Stimulated activated CD8-positive, alpha-beta memory T cell treated with anti-CD3 and anti-CD28 coated beads, Interleukin-7, amount 100 ng/mL, for 4 hours (primary cell): ENCODE measurements around the gene C1orf50.
A peak's percentile ranks its signal among the peaks of the same experiment; 100 is the strongest.
"Not testable (repeated sequence)": the region's sequence is repeated elsewhere in the genome, so short reads cannot be mapped to it uniquely, and the experiment has no call there.

Experiments used
- DNase-seq, 2 donors: peaks; one replicate each; pipeline ENCODE4 v3.0.0-alpha.2; 2020; ENCODE audit warnings: low read depth in 2 of 2

C1orf50 gene

DNA sequence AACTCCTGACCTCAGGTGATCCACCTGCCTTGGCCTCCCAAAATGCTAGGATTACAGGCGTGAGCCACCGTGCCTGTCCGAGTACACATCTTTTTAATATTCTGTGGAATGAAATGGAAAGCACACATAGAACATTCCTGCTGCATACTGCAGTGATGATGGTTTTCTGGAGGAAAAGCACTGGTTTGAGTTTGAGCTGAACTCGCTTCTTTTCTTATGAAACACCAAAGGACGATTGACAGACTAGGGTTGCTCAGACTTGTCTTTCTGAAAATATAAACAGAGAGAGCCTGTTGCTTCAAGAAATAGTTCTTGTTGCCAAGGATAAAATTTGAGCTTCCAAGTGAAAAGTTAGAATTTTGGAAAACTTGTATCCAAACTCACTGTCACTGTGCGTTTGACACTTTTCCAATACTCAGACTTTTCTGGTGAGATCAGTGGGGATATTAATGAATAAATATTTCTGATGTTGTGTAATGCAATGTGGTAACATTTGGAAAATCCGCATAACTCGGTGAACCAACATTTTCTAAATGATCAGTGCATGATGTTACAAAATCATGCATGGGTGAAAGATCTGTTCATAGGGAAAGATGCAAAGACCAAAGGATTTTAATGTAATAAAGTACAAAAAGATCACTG, 34.9 kb downstream of the C1orf50 start:
- DNase-seq: no peak

- DNase-seq: no peak
These were observed 39.1 kb downstream of the C1orf50 start for GRCh38 chr1:42806171-42806570.

- DNase-seq: no peak
These were observed 39.5 kb downstream of the C1orf50 start for GRCh38 chr1:42806593-42806992.

DNA sequence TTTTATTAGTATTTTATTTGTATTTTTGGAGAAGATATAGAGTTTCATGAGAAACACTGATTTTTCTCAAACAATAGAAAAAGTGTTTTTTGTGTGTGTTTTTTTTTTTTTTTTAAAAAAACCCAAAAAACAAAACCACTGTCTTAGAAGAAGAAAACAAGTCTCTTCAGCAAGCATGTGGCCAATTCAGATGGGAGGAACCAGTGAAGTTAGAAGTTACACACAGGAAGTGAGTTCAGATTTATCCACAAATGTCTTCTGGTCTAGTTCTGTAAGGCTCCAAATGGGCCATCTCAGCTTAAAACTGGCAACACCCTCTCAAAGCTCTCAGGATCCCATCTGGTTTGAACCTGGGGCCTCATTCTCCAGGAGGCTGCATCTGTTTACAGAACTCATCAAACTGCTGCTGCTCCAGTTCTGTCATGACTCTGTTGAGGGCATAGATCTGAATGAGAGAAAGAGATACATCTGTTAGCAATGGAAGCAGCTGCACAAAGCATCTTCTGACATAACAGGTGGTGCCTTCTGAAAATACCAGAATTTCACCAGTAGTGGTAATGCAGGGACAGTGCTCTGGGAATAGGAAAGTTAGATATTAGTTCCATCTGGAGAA, 40.1 kb downstream of the C1orf50 start:
- DNase-seq: no peak

DNA sequence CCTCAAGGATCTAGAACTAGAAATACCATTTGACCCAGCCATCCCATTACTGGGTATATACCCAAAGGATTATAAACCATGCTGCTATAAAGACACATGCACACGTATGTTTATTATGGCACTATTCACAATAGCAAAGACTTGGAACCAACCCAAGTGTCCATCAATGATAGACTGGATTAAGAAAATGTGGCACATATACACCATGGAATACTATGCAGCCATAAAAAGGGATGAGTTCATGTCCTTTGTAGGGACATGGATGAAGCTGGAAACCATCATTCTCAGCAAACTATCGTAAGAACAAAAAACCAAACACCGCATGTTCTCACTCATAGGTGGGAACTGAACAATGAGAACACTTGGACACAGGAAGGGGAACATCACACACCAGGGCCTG, 47.8 kb downstream of the C1orf50 start:
- not testable (repeated sequence) for DNase-seq

DNA sequence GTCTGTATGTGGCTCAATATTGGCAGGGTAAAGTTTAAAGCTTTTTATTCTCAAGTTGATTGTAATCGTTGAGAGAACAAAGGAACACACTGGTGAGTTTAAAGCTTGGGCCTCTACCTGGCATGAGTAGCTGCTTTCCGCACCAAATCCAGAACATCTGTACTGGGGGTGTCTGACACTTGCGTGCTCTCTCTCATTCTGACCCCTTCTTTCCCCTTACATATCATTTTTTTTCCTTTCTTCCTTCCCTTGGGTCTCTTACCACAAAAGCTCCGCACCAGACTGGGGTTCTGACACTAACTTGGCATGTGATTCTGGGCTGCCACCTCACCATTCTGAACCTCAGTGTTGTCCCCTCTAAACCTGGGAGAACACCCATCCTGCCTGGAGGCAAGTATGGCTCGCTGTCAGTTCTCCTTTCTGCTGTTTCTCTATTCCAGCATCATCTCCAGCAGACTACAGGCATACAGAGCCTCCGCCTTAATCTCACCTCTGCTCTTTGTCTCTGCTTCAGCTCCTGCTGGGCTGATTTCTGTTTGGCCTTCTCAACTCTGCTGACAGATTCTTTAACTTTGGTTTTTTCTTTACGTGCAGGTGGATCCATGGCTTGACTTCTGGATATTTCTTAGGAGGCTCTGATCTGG, 49.0 kb downstream of the C1orf50 start:
- DNase-seq: no peak

GRCh38 chr1:42816585-42817439, 49.8 kb downstream of the C1orf50 start, which contains the start of the genes ERMAP and SVBP:
Gene ERMAP (plus strand): TSS chr1:42817122. CDS start chr1:42830449, 13,327 bp downstream.
Gene SVBP (minus strand): TSS chr1:42817397. CDS start chr1:42816544, 853 bp downstream.
- peak; percentile 84 to 92 for DNase-seq

DNA sequence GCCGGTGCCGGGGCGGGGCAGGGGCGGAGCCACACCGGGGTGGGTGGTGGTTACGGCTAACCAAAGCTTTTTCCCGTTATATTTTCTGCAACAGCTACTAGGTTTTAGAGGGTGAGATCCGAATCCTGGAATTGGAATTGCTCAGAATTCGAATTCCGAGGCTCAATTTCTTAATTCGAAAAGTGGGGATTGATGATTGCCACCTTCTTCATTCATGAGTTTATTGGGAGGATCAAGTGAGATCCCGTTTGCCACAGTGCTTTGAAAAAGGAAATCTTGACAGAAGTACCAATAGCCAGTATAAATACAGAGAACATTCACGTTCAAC, 50.4 kb downstream of the C1orf50 start:
- no peak for DNase-seq

GRCh38 chr1:42817976-42818375, 50.9 kb downstream of the C1orf50 start:
- DNase-seq: no peak

GRCh38 chr1:42820813-42821212, 53.8 kb downstream of the C1orf50 start:
- DNase-seq: no peak

DNA sequence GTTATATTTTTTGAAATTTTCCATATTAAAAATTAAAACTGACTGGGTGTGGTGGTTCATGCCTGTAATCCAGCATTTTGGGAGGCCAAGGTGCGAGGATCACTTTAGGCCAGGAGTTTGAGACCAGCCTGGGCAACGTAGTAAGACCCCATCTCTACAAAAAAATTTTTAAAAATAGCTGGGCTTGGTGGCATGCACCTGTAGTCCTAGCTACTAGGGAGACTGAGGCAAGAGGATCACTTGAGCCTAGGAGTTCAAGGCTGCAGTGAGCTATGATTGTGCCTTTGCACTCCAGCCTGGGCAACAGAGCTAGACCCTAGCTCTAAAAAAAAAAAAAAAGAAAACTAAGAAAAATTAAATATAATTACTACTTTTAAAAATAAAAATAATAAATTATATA, 54.6 kb downstream of the C1orf50 start:
- DNase-seq: no peak

DNA sequence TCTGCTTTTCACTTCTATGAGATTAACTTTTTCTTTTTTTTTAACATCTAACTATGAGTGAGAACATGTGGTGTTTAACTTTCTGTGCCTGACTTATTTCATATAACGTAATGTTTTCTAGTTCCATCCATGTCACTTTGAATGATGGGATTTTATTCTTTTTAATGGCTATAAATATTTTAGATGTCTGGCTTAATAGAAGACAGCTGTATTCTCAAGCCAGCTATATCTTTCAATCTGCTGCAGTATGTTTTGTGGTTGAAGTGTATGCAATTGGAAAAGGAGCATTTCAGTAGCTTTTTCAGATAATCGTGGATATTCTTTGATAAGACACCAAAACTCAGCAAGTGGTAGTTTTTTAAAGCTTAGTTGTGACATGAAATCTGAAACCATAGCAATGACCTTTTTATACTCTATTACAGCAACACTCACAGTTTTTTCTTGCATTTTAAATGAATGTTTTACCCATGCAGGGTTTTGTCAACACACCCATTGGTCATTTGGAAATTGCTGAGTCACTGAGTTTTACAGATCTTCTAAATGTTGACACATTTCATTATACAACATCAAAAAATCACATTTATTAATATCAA, 55.8 kb downstream of the C1orf50 start:
- no peak for DNase-seq

- DNase-seq: no peak
These were observed 57.5 kb downstream of the C1orf50 start for GRCh38 chr1:42824481-42825035.

DNA sequence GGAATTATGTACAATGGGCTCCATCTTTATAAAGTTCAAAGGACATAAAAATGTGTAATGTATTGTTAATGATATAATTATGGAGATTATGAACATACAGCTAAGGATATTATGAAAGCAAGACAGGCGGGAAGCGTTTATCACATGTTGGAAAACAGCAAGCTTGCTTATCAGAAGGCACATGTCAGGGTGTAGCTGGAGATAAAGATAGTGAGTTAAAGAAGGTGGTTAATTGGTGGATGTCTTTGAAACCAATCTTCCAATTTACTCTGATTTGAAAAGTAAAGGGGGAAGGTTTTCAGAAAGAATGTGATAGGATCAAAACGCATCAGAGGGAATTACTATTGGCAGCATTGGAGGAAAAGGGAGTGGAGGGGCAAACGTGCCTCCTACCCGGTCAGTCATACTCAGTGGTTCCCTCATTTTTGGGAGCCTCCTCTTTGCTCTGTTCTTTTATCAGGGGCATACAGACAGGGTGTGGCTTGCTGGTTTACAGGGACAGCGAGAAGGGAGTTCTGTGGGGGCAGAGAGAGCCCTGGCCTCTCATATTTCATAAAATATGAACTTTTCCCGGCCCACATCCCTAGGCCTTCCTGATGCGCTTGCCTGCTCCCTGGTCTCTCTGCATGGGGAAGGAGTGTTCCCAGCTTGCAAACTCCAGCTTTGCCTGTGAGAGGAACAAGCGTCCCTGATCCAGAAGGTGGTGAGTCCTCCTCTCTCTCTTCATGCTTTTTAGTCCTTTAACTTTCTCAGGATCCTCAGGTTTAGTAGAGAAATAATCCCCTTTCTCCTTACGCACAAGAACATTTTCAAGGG, 58.2 kb downstream of the C1orf50 start:
- DNase-seq: no peak
